ENCODE data around the gene STPG4.

STPG4 gene

GRCh38 chr2:47057687-47058002 lies 97.5 kb downstream of the STPG4 start:
- H3K4me1 ChIP-seq (ENCODE audit: insufficient read depth, poor library complexity, severe bottlenecking), result no peaks in the 10 kb centered on the region
- H3K27me3 ChIP-seq (ENCODE audit: insufficient read depth, poor library complexity, severe bottlenecking), result no peaks in the 10 kb centered on the region
- TF ChIP-seq, protein P1, sequence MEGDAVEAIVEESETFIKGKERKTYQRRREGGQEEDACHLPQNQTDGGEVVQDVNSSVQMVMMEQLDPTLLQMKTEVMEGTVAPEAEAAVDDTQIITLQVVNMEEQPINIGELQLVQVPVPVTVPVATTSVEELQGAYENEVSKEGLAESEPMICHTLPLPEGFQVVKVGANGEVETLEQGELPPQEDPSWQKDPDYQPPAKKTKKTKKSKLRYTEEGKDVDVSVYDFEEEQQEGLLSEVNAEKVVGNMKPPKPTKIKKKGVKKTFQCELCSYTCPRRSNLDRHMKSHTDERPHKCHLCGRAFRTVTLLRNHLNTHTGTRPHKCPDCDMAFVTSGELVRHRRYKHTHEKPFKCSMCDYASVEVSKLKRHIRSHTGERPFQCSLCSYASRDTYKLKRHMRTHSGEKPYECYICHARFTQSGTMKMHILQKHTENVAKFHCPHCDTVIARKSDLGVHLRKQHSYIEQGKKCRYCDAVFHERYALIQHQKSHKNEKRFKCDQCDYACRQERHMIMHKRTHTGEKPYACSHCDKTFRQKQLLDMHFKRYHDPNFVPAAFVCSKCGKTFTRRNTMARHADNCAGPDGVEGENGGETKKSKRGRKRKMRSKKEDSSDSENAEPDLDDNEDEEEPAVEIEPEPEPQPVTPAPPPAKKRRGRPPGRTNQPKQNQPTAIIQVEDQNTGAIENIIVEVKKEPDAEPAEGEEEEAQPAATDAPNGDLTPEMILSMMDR (IDR thresholded peaks at IDR 0.05; ENCODE audit: poor library complexity, severe bottlenecking), result no peak
- no peak overlapping the region for H3K4me3 ChIP-seq (ENCODE audit: severe bottlenecking)
- H3K9me3 ChIP-seq (ENCODE audit: severe bottlenecking), result no peaks in the 10 kb centered on the region
- no peak overlapping the region for H3K27ac ChIP-seq (ENCODE audit: poor library complexity, severe bottlenecking)
- ATAC-seq (ENCODE audit: low read depth) (no peak), DNase-seq (ENCODE audit: low spot score) (no peak)
- peaks cover 13% of the 10 kb centered on the region for H3K36me3 ChIP-seq (ENCODE audit: low read depth)

GRCh38 chr2:47056868-47057686 lies 98.0 kb downstream of the STPG4 start:
- Histone ChIP-seq H3K36me3 (ENCODE audit: low read depth) (peaks cover 19% of the 10 kb centered on the region), H3K27me3 (ENCODE audit: insufficient read depth, poor library complexity, severe bottlenecking) (no peaks in the 10 kb centered on the region), H3K9me3 (ENCODE audit: severe bottlenecking) (no peaks in the 10 kb centered on the region), H3K4me1 (ENCODE audit: insufficient read depth, poor library complexity, severe bottlenecking) (no peaks in the 10 kb centered on the region), H3K27ac (ENCODE audit: poor library complexity, severe bottlenecking) (no peak overlapping the region), H3K4me3 (ENCODE audit: severe bottlenecking) (no peak overlapping the region)
- TF ChIP-seq, protein P1 (IDR thresholded peaks at IDR 0.05; ENCODE audit: poor library complexity, severe bottlenecking), result no peak
- DNase-seq (ENCODE audit: low spot score) (no peak), ATAC-seq (ENCODE audit: low read depth) (no peak)

GRCh38 chr2:47056374-47056773 lies 98.7 kb downstream of the STPG4 start:
- no peak overlapping the region for H3K4me3 ChIP-seq (ENCODE audit: severe bottlenecking)
- ATAC-seq (ENCODE audit: low read depth) (no peak), DNase-seq (ENCODE audit: low spot score) (no peak)
- no peaks in the 10 kb centered on the region for H3K9me3 ChIP-seq (ENCODE audit: severe bottlenecking)
- H3K4me1 ChIP-seq (ENCODE audit: insufficient read depth, poor library complexity, severe bottlenecking), result no peaks in the 10 kb centered on the region
- H3K27ac ChIP-seq (ENCODE audit: poor library complexity, severe bottlenecking), result no peak overlapping the region
- TF ChIP-seq, protein P1 (IDR thresholded peaks at IDR 0.05; ENCODE audit: poor library complexity, severe bottlenecking), result no peak
- peaks cover 21% of the 10 kb centered on the region for H3K36me3 ChIP-seq (ENCODE audit: low read depth)
- no peaks in the 10 kb centered on the region for H3K27me3 ChIP-seq (ENCODE audit: insufficient read depth, poor library complexity, severe bottlenecking)

- no peaks in the 10 kb centered on the region for H3K27me3 ChIP-seq (ENCODE audit: insufficient read depth, poor library complexity, severe bottlenecking)
- no peak overlapping the region for H3K27ac ChIP-seq (ENCODE audit: poor library complexity, severe bottlenecking)
- peaks cover 28% of the 10 kb centered on the region for H3K36me3 ChIP-seq (ENCODE audit: low read depth)
- ATAC-seq (ENCODE audit: low read depth), result no peak
- no peaks in the 10 kb centered on the region for H3K9me3 ChIP-seq (ENCODE audit: severe bottlenecking)
- TF ChIP-seq, protein P1 (IDR thresholded peaks at IDR 0.05; ENCODE audit: poor library complexity, severe bottlenecking), result no peak
- no peaks in the 10 kb centered on the region for H3K4me1 ChIP-seq (ENCODE audit: insufficient read depth, poor library complexity, severe bottlenecking)
- no peak overlapping the region for H3K4me3 ChIP-seq (ENCODE audit: severe bottlenecking)
- no peak for DNase-seq (ENCODE audit: low spot score)
Observed at GRCh38 chr2:47054868-47055267, 100.2 kb downstream of the STPG4 start.

- Histone ChIP-seq H3K27me3 (ENCODE audit: insufficient read depth, poor library complexity, severe bottlenecking) (no peaks in the 10 kb centered on the region), H3K27ac (ENCODE audit: poor library complexity, severe bottlenecking) (no peak overlapping the region), H3K9me3 (ENCODE audit: severe bottlenecking) (no peaks in the 10 kb centered on the region), H3K4me1 (ENCODE audit: insufficient read depth, poor library complexity, severe bottlenecking) (no peaks in the 10 kb centered on the region), H3K4me3 (ENCODE audit: severe bottlenecking) (no peak overlapping the region), H3K36me3 (ENCODE audit: low read depth) (peaks cover 32% of the 10 kb centered on the region)
- DNase-seq (ENCODE audit: low spot score), result no peak
- ATAC-seq (ENCODE audit: low read depth), result no peak
- TF ChIP-seq, protein P1 (IDR thresholded peaks at IDR 0.05; ENCODE audit: poor library complexity, severe bottlenecking), result no peak
Observed at GRCh38 chr2:47054036-47054555, 101.0 kb downstream of the STPG4 start.

Measured in RWPE2 (cell line).